22Rv1 (cell line): ENCODE data around the gene LNX2.

Source experiments
- ZFX ChIP-seq: fragments of 450-650 bp; IDR thresholded peaks from 2 replicates; pipeline ENCODE4 v1.6.1; 2017; ENCODE audit warnings: antibody characterized with exemption, borderline replicate concordance
- TF ChIP-seq, protein P1 (sequence below): fragments of 450-650 bp; IDR thresholded peaks from 2 replicates; pipeline ENCODE4 v1.5.1; 2017; ENCODE audit warnings: mild to moderate bottlenecking

DNA sequence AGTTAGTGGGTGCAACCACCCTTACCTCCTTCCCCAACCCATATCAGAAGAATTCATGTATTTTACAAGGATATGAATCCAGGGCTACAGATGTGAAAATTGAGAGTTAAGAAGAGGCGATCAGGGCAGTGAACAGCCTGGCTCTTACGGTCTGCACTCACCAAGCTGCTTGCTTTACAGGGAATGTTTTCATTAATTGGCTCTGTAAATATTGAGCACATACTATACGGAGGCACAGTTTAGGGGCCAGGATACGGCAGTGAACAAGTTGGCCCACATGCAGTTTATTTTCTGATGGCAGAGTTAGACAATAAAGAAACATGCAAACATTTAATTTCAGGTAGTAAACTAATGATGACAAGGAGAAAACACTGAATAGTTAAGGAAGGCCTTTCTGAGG is 7.8 kb upstream of the LNX2 start:
- TF ChIP-seq, protein P1, sequence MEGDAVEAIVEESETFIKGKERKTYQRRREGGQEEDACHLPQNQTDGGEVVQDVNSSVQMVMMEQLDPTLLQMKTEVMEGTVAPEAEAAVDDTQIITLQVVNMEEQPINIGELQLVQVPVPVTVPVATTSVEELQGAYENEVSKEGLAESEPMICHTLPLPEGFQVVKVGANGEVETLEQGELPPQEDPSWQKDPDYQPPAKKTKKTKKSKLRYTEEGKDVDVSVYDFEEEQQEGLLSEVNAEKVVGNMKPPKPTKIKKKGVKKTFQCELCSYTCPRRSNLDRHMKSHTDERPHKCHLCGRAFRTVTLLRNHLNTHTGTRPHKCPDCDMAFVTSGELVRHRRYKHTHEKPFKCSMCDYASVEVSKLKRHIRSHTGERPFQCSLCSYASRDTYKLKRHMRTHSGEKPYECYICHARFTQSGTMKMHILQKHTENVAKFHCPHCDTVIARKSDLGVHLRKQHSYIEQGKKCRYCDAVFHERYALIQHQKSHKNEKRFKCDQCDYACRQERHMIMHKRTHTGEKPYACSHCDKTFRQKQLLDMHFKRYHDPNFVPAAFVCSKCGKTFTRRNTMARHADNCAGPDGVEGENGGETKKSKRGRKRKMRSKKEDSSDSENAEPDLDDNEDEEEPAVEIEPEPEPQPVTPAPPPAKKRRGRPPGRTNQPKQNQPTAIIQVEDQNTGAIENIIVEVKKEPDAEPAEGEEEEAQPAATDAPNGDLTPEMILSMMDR, result no peak
- TF ChIP-seq ZFX, result no peak
